HEK293T (cell line): ENCODE measurements around the gene TMEM131.

Experiments used
- ARNT ChIP-seq: fragments of 450-650 bp; IDR thresholded peaks from 2 replicates; pipeline ENCODE4 v1.6.1; 2017; ENCODE audit warnings: mild to moderate bottlenecking
- BHLHE40 ChIP-seq: fragments of 450-650 bp; IDR thresholded peaks from 2 replicates; pipeline ENCODE4 v1.6.1; 2016; ENCODE audit warnings: mild to moderate bottlenecking, moderate library complexity, borderline replicate concordance
- ELF4 ChIP-seq: fragments of 450-650 bp; IDR thresholded peaks from 2 replicates; pipeline ENCODE4 v1.6.1; 2017; ENCODE audit warnings: antibody characterized with exemption
- FOXA1 ChIP-seq: fragments of 450-650 bp; IDR thresholded peaks from 2 replicates; pipeline ENCODE4 v1.6.1; 2016; ENCODE audit warnings: mild to moderate bottlenecking
- FOXK2 ChIP-seq: fragments of 450-650 bp; IDR thresholded peaks from 2 replicates; pipeline ENCODE4 v1.6.1; 2016; ENCODE audit warnings: mild to moderate bottlenecking
- FOXM1 ChIP-seq: fragments of 450-650 bp; IDR thresholded peaks from 2 replicates; pipeline ENCODE4 v1.6.1; 2017; ENCODE audit warnings: mild to moderate bottlenecking, borderline replicate concordance
- HDGF ChIP-seq: fragments of 450-650 bp; IDR thresholded peaks from 2 replicates; pipeline ENCODE4 v1.6.1; 2017; ENCODE audit warnings: antibody characterized with exemption, borderline replicate concordance
- L3MBTL2 ChIP-seq: fragments of 450-650 bp; conservative IDR thresholded peaks from 2 replicates; pipeline ENCODE4 v1.6.1; 2016; ENCODE audit warnings: mild to moderate bottlenecking
- NFRKB ChIP-seq: fragments of 450-650 bp; IDR thresholded peaks from 2 replicates; pipeline ENCODE4 v1.6.1; 2016; ENCODE audit warnings: mild to moderate bottlenecking, moderate library complexity
- PKNOX1 ChIP-seq: fragments of 450-650 bp; IDR thresholded peaks from 2 replicates; pipeline ENCODE4 v1.6.1; 2016
- SP1 ChIP-seq: fragments of 450-650 bp; IDR thresholded peaks from 2 replicates; pipeline ENCODE4 v1.6.1; 2017
- SUZ12 ChIP-seq: fragments of 450-650 bp; IDR thresholded peaks from 2 replicates; pipeline ENCODE4 v1.6.1; 2016; ENCODE audit warnings: mild to moderate bottlenecking
- TARDBP ChIP-seq: fragments of 450-650 bp; IDR thresholded peaks from 2 replicates; pipeline ENCODE4 v1.6.1; 2016
- ZNF384 ChIP-seq: fragments of 450-650 bp; IDR thresholded peaks from 2 replicates; pipeline ENCODE4 v1.6.1; 2016

GRCh38 chr2:97745474-97746174 is 250.1 kb downstream of the TMEM131 start:
- TF ChIP-seq SUZ12 = no peak
- no peak for TF ChIP-seq NFRKB
- no peak for TF ChIP-seq FOXA1
- no peak for TF ChIP-seq BHLHE40
- TF ChIP-seq ELF4 = no peak
- no peak for TF ChIP-seq FOXK2
- TF ChIP-seq SP1 = no peak
- TF ChIP-seq FOXM1 = no peak
- TF ChIP-seq ZNF384 = no peak
- TF ChIP-seq TARDBP = no peak
- TF ChIP-seq HDGF = no peak
- no peak for TF ChIP-seq L3MBTL2
- TF ChIP-seq ARNT = no peak
- no peak for TF ChIP-seq PKNOX1
